ENCODE results near the gene ARHGAP29. TPM values are rescaled to one million over a fixed set of nuclear protein-coding genes. Genes with fewer than 3 reads are reported as not detected.
A peak's percentile ranks its signal among the peaks of the same experiment; 100 is the strongest.

Gene ARHGAP29
- total and polyA plus RNA-seq, 2 of the 4 experiments (the other 2 are of a cell fraction) = 19.1 to 30.3 TPM

DNA sequence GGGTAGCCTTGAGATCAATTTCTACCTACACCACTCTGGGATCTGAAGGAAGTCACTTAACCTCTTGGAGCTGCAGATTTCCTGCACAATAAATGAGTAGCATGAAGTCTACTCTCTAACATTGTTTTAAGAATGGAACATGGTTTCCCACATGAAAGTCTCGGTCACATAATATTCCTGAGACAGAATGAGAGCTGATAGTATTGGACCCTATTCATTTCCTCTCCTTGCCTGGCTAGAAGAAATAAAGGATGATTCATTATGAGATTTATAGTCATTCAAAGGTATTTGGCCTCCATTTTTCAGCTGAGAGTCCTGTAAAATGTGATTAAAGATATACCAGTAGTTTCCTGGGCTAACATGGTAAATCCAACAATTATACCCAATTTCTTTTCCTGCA lies 56.7 kb downstream of the ARHGAP29 start:
- dilution Hi-C loops (cut with HindIII; ENCODE audit: low sequenced_read_pairs, unreplicated experiment) = no loop called here
- CTCF ChIA-PET = no interaction called here
- peaks cover 12% of the 10 kb centered on the region for H3K36me3 ChIP-seq (ENCODE audit: control insufficient read depth, insufficient read depth, low read length)

More for the DNA sequence above, 56.7 kb downstream of the ARHGAP29 start:
- Histone ChIP-seq H2BK20ac (ENCODE audit: low read depth, low read length) (no peak overlapping the region; the same call in 1 of the 2 replicates), H3K23ac (ENCODE audit: low read depth, low read length) (no peak overlapping the region), H3K4ac (ENCODE audit: low read depth, low read length) (no peak overlapping the region), H3K4me1 (ENCODE audit: control insufficient read depth, insufficient read depth, low read length) (no peaks in the 10 kb centered on the region), H3K9ac (ENCODE audit: low read depth, low read length) (no peak overlapping the region), H2BK15ac (ENCODE audit: low read depth, low read length) (no peak overlapping the region), H3K18ac (ENCODE audit: low read depth, low read length) (no peak overlapping the region), H2BK5ac (ENCODE audit: low read depth, low read length, poor library complexity, severe bottlenecking) (no peak overlapping the region), H2AK5ac (ENCODE audit: low read depth, low read length) (no peak overlapping the region), H3K79me1 (ENCODE audit: low read depth in 1 of 2, low read length in 2 of 2) (no peaks in the 10 kb centered on the region; a peak in 1 of 4 replicates), H4K20me1 (ENCODE audit: insufficient read depth, low read length) (no peaks in the 10 kb centered on the region), H3K56ac (ENCODE audit: extremely low read depth, insufficient read depth, low read length) (no peak overlapping the region), H4K8ac (ENCODE audit: low read depth in 2 of 2, low read length in 2 of 2) (no peak overlapping the region), H2BK120ac (ENCODE audit: low read depth, low read length) (no peak overlapping the region), H3K9me3 (ENCODE audit: control insufficient read depth, insufficient read depth, low read length) (no peaks in the 10 kb centered on the region), H4K91ac (ENCODE audit: insufficient read depth, low read depth, low read length) (no peak overlapping the region), H3K14ac (replicated peaks; ENCODE audit: low read depth, low read length) (no peak overlapping the region), H4K5ac (ENCODE audit: low read depth, low read length) (no peak overlapping the region), H3K4me3 (ENCODE audit: insufficient read depth, low read depth, low read length) (no peak overlapping the region), H2AFZ (replicated peaks; ENCODE audit: low read length, poor library complexity) (no peak overlapping the region), H2AK9ac (replicated peaks; ENCODE audit: low read depth, low read length, poor library complexity) (no peak overlapping the region), H3K9me1 (ENCODE audit: insufficient read depth, low read length) (no peaks in the 10 kb centered on the region), H3K27ac (ENCODE audit: insufficient read depth, low read length) (no peak overlapping the region), H3K4me2 (ENCODE audit: low read depth, low read length) (no peak overlapping the region), H3K27me3 (ENCODE audit: control insufficient read depth, insufficient read depth, low read length) (no peaks in the 10 kb centered on the region)
- ATAC-seq (ENCODE audit: low read depth) (no peak), DNase-seq (peak; percentile 16)
- in situ Hi-C loops (cut with MboI; ENCODE audit: low sequenced_read_pairs) (no loop called here), intact Hi-C loops (cut with micrococcal nuclease) (loop anchor here (5.0 kb wide), 2 partner anchors 37 to 118 kb away; no protein-coding TSS in a partner anchor)
- no TSS peak for BruUV-seq (replicated peaks)
- POLR2A ChIA-PET (ENCODE audit: unreplicated experiment) = no interaction called here
- WGBS, 2 experiments (ENCODE audit: extremely low coverage in 2 of 2, insufficient read length in 1 of 2) = no CpG with 5 or more reads among the region's 1 CpG
- TF ChIP-seq CEBPB (IDR thresholded peaks at IDR 0.05; ENCODE audit: low read depth, low read length) = no peak
- no peak for TF ChIP-seq CTCF (conservative IDR thresholded peaks at IDR 0.05; ENCODE audit: low read depth, low read length)
- TF ChIP-seq RCOR1 (IDR thresholded peaks at IDR 0.05; ENCODE audit: insufficient replicate concordance, low read length) = no peak
- no peak for TF ChIP-seq RAD21 (IDR thresholded peaks at IDR 0.05; ENCODE audit: low read length)
- TF ChIP-seq RFX5 (IDR thresholded peaks at IDR 0.05; ENCODE audit: low read depth, low read length) = no peak
- no peak for TF ChIP-seq FOS (IDR thresholded peaks at IDR 0.05; ENCODE audit: low read depth, low read length)

Data from IMR-90 (cell line).